Nephron progenitor cell (in vitro differentiated cells): Measurements from ENCODE around the gene HIF1A.

ENCODE experiments used
- DNase-seq: peaks from one replicate; pipeline ENCODE4 v3.0.0; 2021
- H3K27ac Mint-ChIP-seq: 2 replicates; pipeline ENCODE4 v1.8.0; 2021; ENCODE audit warnings: mild to moderate bottlenecking, moderate library complexity, mixed read lengths
- H3K27me3 Mint-ChIP-seq: 2 replicates; pipeline ENCODE4 v1.8.0; 2021; ENCODE audit warnings: mild to moderate bottlenecking, low read depth, mixed read lengths; ENCODE audit not compliant: poor library complexity
- H3K36me3 Mint-ChIP-seq: 2 replicates; pipeline ENCODE4 v1.8.0; 2021; ENCODE audit warnings: low read depth, mixed read lengths
- H3K4me1 Mint-ChIP-seq: 2 replicates; pipeline ENCODE4 v1.8.0; 2021; ENCODE audit warnings: mixed read lengths
- H3K4me3 Mint-ChIP-seq: 2 replicates; pipeline ENCODE4 v1.8.0; 2021; ENCODE audit warnings: mild to moderate bottlenecking, moderate library complexity, mixed read lengths
- H3K9me3 Mint-ChIP-seq: 2 replicates; pipeline ENCODE4 v1.8.0; 2021; ENCODE audit warnings: mild to moderate bottlenecking, moderate library complexity, mixed read lengths
- CTCF ChIP-seq: fragments of 200-600 bp; sonication (generic); IDR thresholded peaks from 2 replicates; pipeline ENCODE4 v1.5.0; 2021; ENCODE audit warnings: antibody characterized with exemption

The HIF1A gene

DNA sequence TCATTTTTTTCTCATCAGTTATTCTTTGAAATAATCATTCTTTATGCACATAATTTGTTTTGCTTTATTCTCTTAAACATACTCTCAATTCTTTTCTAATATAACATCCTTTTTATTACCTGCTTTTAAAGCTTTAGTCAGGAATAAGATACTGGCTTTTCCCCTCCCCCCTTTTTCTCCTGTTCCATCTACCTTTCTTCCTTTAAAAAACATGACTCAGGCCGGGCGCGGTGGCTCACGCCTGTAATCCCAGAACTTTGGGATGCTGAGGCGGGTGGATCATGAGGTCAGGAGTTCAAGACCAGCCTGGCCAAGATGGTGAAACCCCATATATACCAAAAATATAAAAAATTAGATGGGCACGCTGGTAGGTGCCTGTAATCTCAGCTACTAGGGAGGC lies 25.4 kb downstream of the HIF1A start:
- Mint-ChIP-seq H3K4me3 (no peak overlapping the region), H3K27ac (peak overlapping the region; percentile 78), H3K27me3 (no peaks in the 10 kb centered on the region), H3K4me1 (peaks cover 21% of the 10 kb centered on the region), H3K9me3 (no peaks in the 10 kb centered on the region), H3K36me3 (peaks cover 40% of the 10 kb centered on the region)
- DNase-seq = no peak
- TF ChIP-seq CTCF = no peak

DNA sequence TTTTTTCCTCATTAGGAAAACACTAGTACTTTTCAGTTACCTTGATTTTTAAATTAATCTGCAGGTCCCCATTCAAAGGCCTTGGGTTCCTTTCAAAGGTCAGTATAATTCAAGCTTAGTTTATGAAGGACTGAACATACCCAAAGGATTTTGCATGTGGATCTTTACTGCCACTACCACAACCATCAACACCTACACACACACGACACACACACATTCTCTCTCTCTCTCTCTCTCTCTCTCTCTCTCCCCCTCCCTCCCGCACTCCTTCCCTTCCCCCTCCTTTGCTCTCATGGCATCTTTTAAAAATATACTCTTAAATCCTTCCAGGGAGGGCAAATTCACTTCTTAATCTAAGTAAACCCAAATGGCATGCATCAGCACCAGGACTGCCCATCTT lies 28.8 kb downstream of the HIF1A start:
- DNase-seq = no peak
- Mint-ChIP-seq H3K4me3 (no peak overlapping the region), H3K36me3 (peaks cover 66% of the 10 kb centered on the region), H3K27me3 (no peaks in the 10 kb centered on the region), H3K27ac (no peak overlapping the region), H3K4me1 (peaks cover 8% of the 10 kb centered on the region), H3K9me3 (no peaks in the 10 kb centered on the region)
- TF ChIP-seq CTCF = no peak

- Mint-ChIP-seq H3K9me3 (no peaks in the 10 kb centered on the region), H3K4me1 (no peaks in the 10 kb centered on the region), H3K4me3 (no peak overlapping the region), H3K36me3 (peaks cover 60% of the 10 kb centered on the region), H3K27me3 (no peaks in the 10 kb centered on the region), H3K27ac (no peak overlapping the region)
- DNase-seq = no peak
- TF ChIP-seq CTCF = no peak
Measured at GRCh38 chr14:61726778-61727658, 31.7 kb downstream of the HIF1A start.

DNA sequence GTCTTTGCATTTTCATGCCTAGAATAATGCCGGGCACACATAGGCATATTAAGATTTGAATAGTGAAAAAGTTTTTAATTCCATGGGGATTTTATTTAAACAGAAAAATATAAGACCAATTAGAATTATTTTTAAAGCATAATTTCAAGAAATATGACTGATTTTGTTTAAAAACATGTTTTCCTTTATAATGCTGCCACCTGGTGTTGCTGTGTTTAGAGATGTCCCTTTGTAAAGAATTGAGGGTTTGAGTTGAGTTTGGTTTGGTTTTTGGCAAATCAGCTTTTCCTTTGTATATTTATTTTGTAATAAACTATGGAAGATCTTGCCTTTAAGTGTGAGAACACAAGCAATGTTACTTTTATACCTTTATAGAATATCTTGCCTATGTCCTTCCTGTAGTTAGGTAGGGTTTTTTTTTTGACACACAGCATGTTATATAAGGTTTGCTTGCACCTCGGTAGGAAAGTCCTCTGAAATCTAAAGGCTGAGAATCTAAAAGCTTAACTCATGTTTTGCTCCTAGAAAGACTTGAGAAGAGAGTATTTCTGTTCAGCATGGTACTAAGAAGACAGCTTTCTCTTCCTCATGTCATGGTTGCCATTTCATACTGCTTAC lies 35.6 kb downstream of the HIF1A start:
- peak; percentile 23 for TF ChIP-seq CTCF
- Mint-ChIP-seq H3K9me3 (no peaks in the 10 kb centered on the region), H3K27me3 (no peaks in the 10 kb centered on the region), H3K4me1 (no peaks in the 10 kb centered on the region), H3K4me3 (no peak overlapping the region), H3K27ac (no peak overlapping the region), H3K36me3 (peaks cover 73% of the 10 kb centered on the region)
- DNase-seq = no peak

- Mint-ChIP-seq H3K4me1 (no peaks in the 10 kb centered on the region), H3K27ac (no peak overlapping the region), H3K27me3 (peaks cover 3% of the 10 kb centered on the region), H3K36me3 (peaks cover 75% of the 10 kb centered on the region), H3K9me3 (no peaks in the 10 kb centered on the region), H3K4me3 (no peak overlapping the region)
- no peak for TF ChIP-seq CTCF
- no peak for DNase-seq
Measured at GRCh38 chr14:61733972-61734371, 38.7 kb downstream of the HIF1A start.
